Activated naive CD4-positive, alpha-beta T cell treated with anti-CD3 and anti-CD28 coated beads for 36 hours (primary cell): ENCODE data around the gene RAPGEF4. TPM values are rescaled to one million over a fixed set of nuclear protein-coding genes. Genes with fewer than 3 reads are reported as not detected.

Experiments used
- CTCF ChIA-PET: fragments of 350-600 bp; sonication (Branson Sonifier 250); formaldehyde crosslinking; loops from one replicate; lab custom pipeline; 2021; ENCODE audit warnings: antibody characterized with exemption; lab: Charles Lee
- DNase-seq: peaks from one replicate; pipeline ENCODE4 v3.0.0-alpha.2; 2020
- H3K27ac Mint-ChIP-seq: one replicate; pipeline ENCODE4 v1.8.0; 2021; ENCODE audit warnings: mild to moderate bottlenecking, mixed read lengths
- H3K27me3 Mint-ChIP-seq: one replicate; pipeline ENCODE4 v1.8.0; 2021; ENCODE audit warnings: low read depth, mixed read lengths
- H3K36me3 Mint-ChIP-seq: one replicate; pipeline ENCODE4 v1.8.0; 2021; ENCODE audit warnings: low read depth, mixed read lengths
- H3K4me1 Mint-ChIP-seq: one replicate; pipeline ENCODE4 v1.8.0; 2021; ENCODE audit warnings: low read depth, mixed read lengths
- H3K4me3 Mint-ChIP-seq: one replicate; pipeline ENCODE4 v1.8.0; 2021; ENCODE audit warnings: mild to moderate bottlenecking, moderate library complexity, mixed read lengths
- H3K9me3 Mint-ChIP-seq: one replicate; pipeline ENCODE4 v1.8.0; 2021; ENCODE audit warnings: mixed read lengths
- intact Hi-C: fragments of 100-400 bp; cut with micrococcal nuclease; formaldehyde crosslinking; loops from one replicate; pipeline ENCODE4 v1.15.1; 2023
- total RNA-seq, 2 experiments: library from RNA; stranded (reverse); gene quantifications; one replicate each; pipeline ENCODE4 v1.2.3, GENCODE V29; 2021

Gene RAPGEF4
- total RNA-seq, 2 experiments from 2014 or later = 0.24 to 0.35 TPM

GRCh38 chr2:172974762-172975161 lies 239.1 kb downstream of the RAPGEF4 start:
- H3K27ac Mint-ChIP-seq = no peak overlapping the region
- intact Hi-C loops = no loop called here
- H3K4me1 Mint-ChIP-seq = peaks cover 23% of the 10 kb centered on the region
- H3K27me3 Mint-ChIP-seq = peaks cover 17% of the 10 kb centered on the region
- no peaks in the 10 kb centered on the region for H3K36me3 Mint-ChIP-seq
- H3K9me3 Mint-ChIP-seq = no peaks in the 10 kb centered on the region
- CTCF ChIA-PET = no interaction called here
- DNase-seq = no peak
- no peak overlapping the region for H3K4me3 Mint-ChIP-seq

- no peaks in the 10 kb centered on the region for H3K36me3 Mint-ChIP-seq
- H3K27ac Mint-ChIP-seq = no peak overlapping the region
- no peaks in the 10 kb centered on the region for H3K9me3 Mint-ChIP-seq
- no peak for DNase-seq
- H3K27me3 Mint-ChIP-seq = peaks cover 17% of the 10 kb centered on the region
- no peak overlapping the region for H3K4me3 Mint-ChIP-seq
- intact Hi-C loops = no loop called here
- CTCF ChIA-PET = interaction anchor here (1.3 kb wide), 1 partner anchor 45 kb away, joined by 4 read pairs; no protein-coding TSS in a partner anchor
- H3K4me1 Mint-ChIP-seq = peaks cover 9% of the 10 kb centered on the region
These were observed 240.5 kb downstream of the RAPGEF4 start for GRCh38 chr2:172976116-172976515.

- intact Hi-C loops = no loop called here
- no peak overlapping the region for H3K4me3 Mint-ChIP-seq
- peaks cover 8% of the 10 kb centered on the region for H3K4me1 Mint-ChIP-seq
- DNase-seq = no peak
- H3K27me3 Mint-ChIP-seq = peaks cover 17% of the 10 kb centered on the region
- CTCF ChIA-PET = no interaction called here
- no peaks in the 10 kb centered on the region for H3K9me3 Mint-ChIP-seq
- no peaks in the 10 kb centered on the region for H3K36me3 Mint-ChIP-seq
- H3K27ac Mint-ChIP-seq = no peak overlapping the region
These were observed 241.2 kb downstream of the RAPGEF4 start for GRCh38 chr2:172976816-172977215.

- no peak overlapping the region for H3K4me3 Mint-ChIP-seq
- peaks cover 17% of the 10 kb centered on the region for H3K27me3 Mint-ChIP-seq
- H3K36me3 Mint-ChIP-seq = no peaks in the 10 kb centered on the region
- DNase-seq = no peak
- no peak overlapping the region for H3K27ac Mint-ChIP-seq
- peaks cover 4% of the 10 kb centered on the region for H3K4me1 Mint-ChIP-seq
- H3K9me3 Mint-ChIP-seq = no peaks in the 10 kb centered on the region
- intact Hi-C loops = no loop called here
- CTCF ChIA-PET = no interaction called here
These were observed 241.8 kb downstream of the RAPGEF4 start for GRCh38 chr2:172977270-172978062.

GRCh38 chr2:172978063-172978383 lies 242.4 kb downstream of the RAPGEF4 start:
- intact Hi-C loops = no loop called here
- no peak overlapping the region for H3K4me3 Mint-ChIP-seq
- peaks cover 4% of the 10 kb centered on the region for H3K4me1 Mint-ChIP-seq
- CTCF ChIA-PET = no interaction called here
- no peaks in the 10 kb centered on the region for H3K9me3 Mint-ChIP-seq
- no peak overlapping the region for H3K27ac Mint-ChIP-seq
- DNase-seq = no peak
- no peaks in the 10 kb centered on the region for H3K36me3 Mint-ChIP-seq
- peaks cover 17% of the 10 kb centered on the region for H3K27me3 Mint-ChIP-seq

GRCh38 chr2:172985139-172985892 lies 249.7 kb downstream of the RAPGEF4 start:
- H3K27me3 Mint-ChIP-seq = no peaks in the 10 kb centered on the region
- intact Hi-C loops = loop anchor here (2.0 to 5.0 kb wide), 3 partner anchors 15 to 147 kb away; no protein-coding TSS in a partner anchor
- H3K9me3 Mint-ChIP-seq = no peaks in the 10 kb centered on the region
- CTCF ChIA-PET = interaction anchor here (1.0 to 1.1 kb wide), 2 partner anchors 42 to 53 kb away, joined by 3 read pairs; no protein-coding TSS in a partner anchor
- H3K4me3 Mint-ChIP-seq = no peak overlapping the region
- H3K4me1 Mint-ChIP-seq = peaks cover 13% of the 10 kb centered on the region
- no peak for DNase-seq
- H3K27ac Mint-ChIP-seq = peak overlapping the region; percentile 43
- H3K36me3 Mint-ChIP-seq = no peaks in the 10 kb centered on the region

GRCh38 chr2:172986040-172986439 lies 250.4 kb downstream of the RAPGEF4 start:
- CTCF ChIA-PET = no interaction called here
- no peak for DNase-seq
- no peak overlapping the region for H3K27ac Mint-ChIP-seq
- H3K27me3 Mint-ChIP-seq = no peaks in the 10 kb centered on the region
- intact Hi-C loops = loop anchor here (5.0 kb wide), 1 partner anchor 146 kb away; no protein-coding TSS in a partner anchor
- H3K4me3 Mint-ChIP-seq = no peak overlapping the region
- no peaks in the 10 kb centered on the region for H3K9me3 Mint-ChIP-seq
- H3K36me3 Mint-ChIP-seq = no peaks in the 10 kb centered on the region
- peaks cover 13% of the 10 kb centered on the region for H3K4me1 Mint-ChIP-seq

GRCh38 chr2:172988728-172989127 lies 253.1 kb downstream of the RAPGEF4 start:
- intact Hi-C loops = loop anchor here (5.0 kb wide), 1 partner anchor 144 kb away; no protein-coding TSS in a partner anchor
- peaks cover 13% of the 10 kb centered on the region for H3K4me1 Mint-ChIP-seq
- H3K27ac Mint-ChIP-seq = no peak overlapping the region
- no peak for DNase-seq
- CTCF ChIA-PET = no interaction called here
- H3K36me3 Mint-ChIP-seq = no peaks in the 10 kb centered on the region
- no peaks in the 10 kb centered on the region for H3K9me3 Mint-ChIP-seq
- H3K4me3 Mint-ChIP-seq = no peak overlapping the region
- H3K27me3 Mint-ChIP-seq = no peaks in the 10 kb centered on the region

GRCh38 chr2:172991031-172991430 lies 255.4 kb downstream of the RAPGEF4 start:
- CTCF ChIA-PET = interaction anchor here (0.7 kb wide), 1 partner anchor 1269 kb away, joined by 3 read pairs; no protein-coding TSS in a partner anchor
- Mint-ChIP-seq H3K27ac (no peak overlapping the region), H3K27me3 (no peaks in the 10 kb centered on the region), H3K9me3 (no peaks in the 10 kb centered on the region), H3K4me3 (no peak overlapping the region), H3K4me1 (peaks cover 2% of the 10 kb centered on the region), H3K36me3 (no peaks in the 10 kb centered on the region)
- DNase-seq = no peak
- intact Hi-C loops = no loop called here

- Mint-ChIP-seq H3K4me1 (no peaks in the 10 kb centered on the region), H3K27ac (no peak overlapping the region), H3K9me3 (no peaks in the 10 kb centered on the region), H3K36me3 (no peaks in the 10 kb centered on the region), H3K27me3 (no peaks in the 10 kb centered on the region), H3K4me3 (no peak overlapping the region)
- no peak for DNase-seq
- CTCF ChIA-PET = no interaction called here
- intact Hi-C loops = no loop called here
These were observed 257.5 kb downstream of the RAPGEF4 start for GRCh38 chr2:172993139-172993538.

GRCh38 chr2:172993931-172994717 lies 258.5 kb downstream of the RAPGEF4 start:
- H3K9me3 Mint-ChIP-seq = no peaks in the 10 kb centered on the region
- no peak overlapping the region for H3K4me3 Mint-ChIP-seq
- intact Hi-C loops = no loop called here
- H3K27ac Mint-ChIP-seq = no peak overlapping the region
- CTCF ChIA-PET = interaction anchor here (1.1 to 1.5 kb wide), 2 partner anchors 33 to 35 kb away, joined by 4 to 7 read pairs; no protein-coding TSS in a partner anchor
- H3K36me3 Mint-ChIP-seq = no peaks in the 10 kb centered on the region
- no peak for DNase-seq
- no peaks in the 10 kb centered on the region for H3K27me3 Mint-ChIP-seq
- no peaks in the 10 kb centered on the region for H3K4me1 Mint-ChIP-seq

- no peak for DNase-seq
- Mint-ChIP-seq H3K9me3 (no peaks in the 10 kb centered on the region), H3K36me3 (no peaks in the 10 kb centered on the region), H3K4me1 (no peaks in the 10 kb centered on the region), H3K27ac (no peak overlapping the region), H3K4me3 (no peak overlapping the region), H3K27me3 (no peaks in the 10 kb centered on the region)
- intact Hi-C loops = no loop called here
- CTCF ChIA-PET = interaction anchor here (1.1 to 1.5 kb wide), 2 partner anchors 33 to 34 kb away, joined by 4 to 7 read pairs; no protein-coding TSS in a partner anchor
These were observed 259.2 kb downstream of the RAPGEF4 start for GRCh38 chr2:172994864-172995263.
